Natural killer cell treated with Interleukin-12 subunit alpha and Interleukin-12 subunit beta and Interleukin-15 and Interleukin-18, amount 100 ng/mL, for 72 hours (primary cell): ENCODE data around the gene AP2A1. TPM values are rescaled to one million over a fixed set of nuclear protein-coding genes. Genes with fewer than 3 reads are reported as not detected.
"Not testable (repeated sequence)": the region's sequence is repeated elsewhere in the genome, so short reads cannot be mapped to it uniquely, and the experiment has no call there.

ENCODE experiments used
- ATAC-seq, 2 donors: fragments of 150-1000 bp; cut with Tn5 transposase in 1 of 2; sonication (Bioruptor Pico), chemical (Tn5 transposase) in 1 of 2; 2 replicates each; pipeline ENCODE4 v1.10.0; 2021
- DNase-seq: peaks from one replicate; pipeline ENCODE4 v3.0.0; 2022; ENCODE audit warnings: low spot score
- H3K27ac Mint-ChIP-seq, 2 donors: 1 replicate in 1 of 2; 2 replicates in 1 of 2; pipeline ENCODE4 v1.8.0; 2022; ENCODE audit warnings: mixed read lengths in 2 of 2, mild to moderate bottlenecking in 1 of 2, moderate library complexity in 1 of 2
- H3K27me3 Mint-ChIP-seq, 2 donors: 1 replicate in 1 of 2; 2 replicates in 1 of 2; pipeline ENCODE4 v1.8.0; 2022; ENCODE audit warnings: mixed read lengths in 2 of 2
- H3K36me3 Mint-ChIP-seq: one replicate; pipeline ENCODE4 v1.8.0; 2022; ENCODE audit warnings: mixed read lengths
- H3K4me1 Mint-ChIP-seq, 2 donors: 1 replicate in 1 of 2; 2 replicates in 1 of 2; pipeline ENCODE4 v1.8.0; 2022; ENCODE audit warnings: low read depth in 2 of 2, mixed read lengths in 2 of 2, mild to moderate bottlenecking in 1 of 2
- H3K4me3 Mint-ChIP-seq: one replicate; pipeline ENCODE4 v1.8.0; 2022; ENCODE audit warnings: mixed read lengths
- H3K9me3 Mint-ChIP-seq: 2 replicates; pipeline ENCODE4 v1.8.0; 2022; ENCODE audit warnings: mixed read lengths
- total RNA-seq, 2 donors: library from RNA; stranded (reverse); gene quantifications; one replicate each; pipeline ENCODE4 v1.2.3, GENCODE V29; 2022

The AP2A1 gene
- total RNA-seq, 2 donors from 2014 or later: 131 to 142 TPM

GRCh38 chr19:49816590-49816989 lies 49.8 kb downstream of the AP2A1 start:
- Mint-ChIP-seq H3K36me3 (no peaks in the 10 kb centered on the region), H3K9me3 (no peaks in the 10 kb centered on the region), H3K4me1 (peaks cover 23 to 33% of the 10 kb centered on the region in 2 donors), H3K4me3 (no peak overlapping the region), H3K27me3 (no peaks in the 10 kb centered on the region), H3K27ac (no peak overlapping the region)
- DNase-seq (no peak), ATAC-seq (no peak)

GRCh38 chr19:49817964-49818648 lies 51.3 kb downstream of the AP2A1 start, which contains the start of gene MED25:
Gene MED25 (plus strand): TSS chr19:49818289. CDS start chr19:49818342, 53 bp downstream.
- H3K27me3 Mint-ChIP-seq: no peaks in the 10 kb centered on the region
- no peaks in the 10 kb centered on the region for H3K9me3 Mint-ChIP-seq
- ATAC-seq (peak; percentile 87 to 88), DNase-seq (peak; percentile 89)
- H3K4me3 Mint-ChIP-seq: peak within 1 kb of the TSS; percentile 96
- H3K4me1 Mint-ChIP-seq: peaks cover 16 to 30% of the 10 kb centered on the region in 2 donors
- H3K27ac Mint-ChIP-seq: peak within 1 kb of the TSS; percentile 93 to 97
- H3K36me3 Mint-ChIP-seq: no peaks in the 10 kb centered on the region

GRCh38 chr19:49818649-49819370 lies 52.0 kb downstream of the AP2A1 start:
- Mint-ChIP-seq H3K27ac (peak overlapping the region; percentile 93 to 97), H3K4me1 (peaks cover 16 to 26% of the 10 kb centered on the region in 2 donors), H3K36me3 (no peaks in the 10 kb centered on the region), H3K4me3 (peak overlapping the region; percentile 96), H3K9me3 (no peaks in the 10 kb centered on the region), H3K27me3 (no peaks in the 10 kb centered on the region)
- DNase-seq (no peak), ATAC-seq (no peak)

GRCh38 chr19:49819452-49820115 lies 52.8 kb downstream of the AP2A1 start:
- not testable (repeated sequence) for DNase-seq, H3K27me3 Mint-ChIP-seq, ATAC-seq, H3K36me3 Mint-ChIP-seq, H3K9me3 Mint-ChIP-seq
- Mint-ChIP-seq H3K4me1 (peaks cover 16 to 19% of the 10 kb centered on the region in 2 donors), H3K27ac (peak overlapping the region; percentile 93 to 97), H3K4me3 (peak overlapping the region; percentile 96)

- Mint-ChIP-seq H3K4me1 (peaks cover 16 to 19% of the 10 kb centered on the region in 2 donors), H3K27ac (peak overlapping the region in 1 of 2 donors; percentile 97), H3K9me3 (no peaks in the 10 kb centered on the region), H3K27me3 (no peaks in the 10 kb centered on the region), H3K36me3 (no peaks in the 10 kb centered on the region), H3K4me3 (no peak overlapping the region)
- ATAC-seq: no peak
- no peak for DNase-seq
Measured at GRCh38 chr19:49820125-49820524, 53.3 kb downstream of the AP2A1 start.

- DNase-seq (no peak), ATAC-seq (no peak)
- Mint-ChIP-seq H3K4me3 (no peak overlapping the region), H3K27ac (no peak overlapping the region), H3K27me3 (no peaks in the 10 kb centered on the region), H3K4me1 (peaks cover 17 to 19% of the 10 kb centered on the region in 2 donors), H3K36me3 (no peaks in the 10 kb centered on the region), H3K9me3 (no peaks in the 10 kb centered on the region)
Measured at GRCh38 chr19:49823472-49823871, 56.7 kb downstream of the AP2A1 start.

- Mint-ChIP-seq H3K27me3 (no peaks in the 10 kb centered on the region), H3K4me3 (no peak overlapping the region), H3K9me3 (no peaks in the 10 kb centered on the region), H3K4me1 (peaks cover 9 to 15% of the 10 kb centered on the region in 2 donors), H3K36me3 (no peaks in the 10 kb centered on the region), H3K27ac (no peak overlapping the region)
- no peak for DNase-seq
- ATAC-seq: no peak
Measured at GRCh38 chr19:49824662-49825061, 57.9 kb downstream of the AP2A1 start.

- H3K9me3 Mint-ChIP-seq: no peaks in the 10 kb centered on the region
- H3K4me3 Mint-ChIP-seq: no peak overlapping the region
- no peak overlapping the region for H3K27ac Mint-ChIP-seq
- no peaks in the 10 kb centered on the region for H3K27me3 Mint-ChIP-seq
- peaks cover 6 to 15% of the 10 kb centered on the region in 2 donors for H3K4me1 Mint-ChIP-seq
- ATAC-seq (no peak), DNase-seq (no peak)
- no peaks in the 10 kb centered on the region for H3K36me3 Mint-ChIP-seq
Measured at GRCh38 chr19:49827034-49827433, 60.2 kb downstream of the AP2A1 start.

GRCh38 chr19:49829200-49829599 lies 62.4 kb downstream of the AP2A1 start:
- Mint-ChIP-seq H3K27ac (no peak overlapping the region), H3K9me3 (no peaks in the 10 kb centered on the region), H3K4me1 (peaks cover 12 to 14% of the 10 kb centered on the region in 2 donors), H3K27me3 (no peaks in the 10 kb centered on the region), H3K36me3 (no peaks in the 10 kb centered on the region), H3K4me3 (no peak overlapping the region)
- DNase-seq: no peak
- ATAC-seq: no peak

GRCh38 chr19:49829721-49830120 lies 62.9 kb downstream of the AP2A1 start:
- ATAC-seq (no peak), DNase-seq (no peak)
- H3K9me3 Mint-ChIP-seq: no peaks in the 10 kb centered on the region
- H3K27me3 Mint-ChIP-seq: no peaks in the 10 kb centered on the region
- no peaks in the 10 kb centered on the region for H3K36me3 Mint-ChIP-seq
- no peak overlapping the region for H3K4me3 Mint-ChIP-seq
- no peak overlapping the region for H3K27ac Mint-ChIP-seq
- H3K4me1 Mint-ChIP-seq: peaks cover 12 to 17% of the 10 kb centered on the region in 2 donors

- no peak overlapping the region for H3K27ac Mint-ChIP-seq
- no peaks in the 10 kb centered on the region for H3K36me3 Mint-ChIP-seq
- H3K27me3 Mint-ChIP-seq: no peaks in the 10 kb centered on the region
- peaks cover 12 to 17% of the 10 kb centered on the region in 2 donors for H3K4me1 Mint-ChIP-seq
- DNase-seq (no peak), ATAC-seq (no peak)
- H3K9me3 Mint-ChIP-seq: no peaks in the 10 kb centered on the region
- no peak overlapping the region for H3K4me3 Mint-ChIP-seq
Measured at GRCh38 chr19:49830766-49831165, 64.0 kb downstream of the AP2A1 start.

- Mint-ChIP-seq H3K4me3 (no peak overlapping the region), H3K27ac (no peak overlapping the region), H3K4me1 (peaks cover 12 to 14% of the 10 kb centered on the region in 2 donors), H3K36me3 (no peaks in the 10 kb centered on the region), H3K27me3 (no peaks in the 10 kb centered on the region), H3K9me3 (no peaks in the 10 kb centered on the region)
- no peak for ATAC-seq
- DNase-seq: no peak
Measured at GRCh38 chr19:49831592-49831991, 64.8 kb downstream of the AP2A1 start.

GRCh38 chr19:49832556-49832955 lies 65.8 kb downstream of the AP2A1 start:
- Mint-ChIP-seq H3K4me3 (no peak overlapping the region), H3K27ac (no peak overlapping the region), H3K4me1 (peaks cover 7 to 10% of the 10 kb centered on the region in 2 donors), H3K27me3 (no peaks in the 10 kb centered on the region), H3K9me3 (no peaks in the 10 kb centered on the region), H3K36me3 (peaks cover 5% of the 10 kb centered on the region)
- ATAC-seq: no peak
- no peak for DNase-seq

GRCh38 chr19:49833599-49833998 lies 66.8 kb downstream of the AP2A1 start:
- ATAC-seq: no peak
- Mint-ChIP-seq H3K4me3 (no peak overlapping the region), H3K36me3 (peaks cover 11% of the 10 kb centered on the region), H3K9me3 (no peaks in the 10 kb centered on the region), H3K27ac (no peak overlapping the region), H3K27me3 (no peaks in the 10 kb centered on the region), H3K4me1 (peaks cover 11 to 19% of the 10 kb centered on the region in 2 donors)
- DNase-seq: no peak
